NCI-H446 (cell line): ENCODE data around the gene EPHA10.
"Not testable (repeated sequence)": the region's sequence is repeated elsewhere in the genome, so short reads cannot be mapped to it uniquely, and the experiment has no call there.

Experiments
- DNase-seq, 2 experiments: peaks; one replicate each; lab custom pipeline; 2025; lab: John Stamatoyannopoulos, UW

Gene EPHA10

DNA sequence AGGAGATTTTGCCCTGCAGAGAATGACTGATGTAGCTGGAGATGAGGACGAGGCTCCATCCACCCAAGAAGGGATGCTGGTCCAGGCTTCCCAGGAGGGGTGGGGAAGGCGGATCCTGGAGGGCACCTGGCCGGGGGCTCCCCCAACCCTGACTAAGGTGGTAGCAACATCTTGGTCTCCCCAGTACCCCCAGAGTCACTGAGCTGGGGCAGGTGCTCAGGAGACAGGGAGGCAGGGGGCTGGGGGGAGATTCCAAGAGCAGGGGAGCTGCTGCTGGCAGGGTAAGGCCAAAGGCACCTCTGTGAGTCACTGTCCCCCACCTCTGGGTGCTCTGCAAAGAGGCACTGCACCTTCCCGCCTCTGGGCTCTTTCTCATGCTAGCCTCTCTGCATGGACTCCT is 48.6 kb downstream of the EPHA10 start:
- no peak for DNase-seq

- no peak for DNase-seq
Measured at GRCh38 chr1:37714689-37715088, 50.2 kb downstream of the EPHA10 start.

- DNase-seq: no peak
Measured at GRCh38 chr1:37714226-37714625, 50.7 kb downstream of the EPHA10 start.

- DNase-seq: no peak
Measured at GRCh38 chr1:37708471-37708870, 56.4 kb downstream of the EPHA10 start.

- DNase-seq: no peak
Measured at GRCh38 chr1:37705399-37705798, 59.5 kb downstream of the EPHA10 start.

GRCh38 chr1:37704966-37705365 is 60.0 kb downstream of the EPHA10 start:
- no peak for DNase-seq

DNA sequence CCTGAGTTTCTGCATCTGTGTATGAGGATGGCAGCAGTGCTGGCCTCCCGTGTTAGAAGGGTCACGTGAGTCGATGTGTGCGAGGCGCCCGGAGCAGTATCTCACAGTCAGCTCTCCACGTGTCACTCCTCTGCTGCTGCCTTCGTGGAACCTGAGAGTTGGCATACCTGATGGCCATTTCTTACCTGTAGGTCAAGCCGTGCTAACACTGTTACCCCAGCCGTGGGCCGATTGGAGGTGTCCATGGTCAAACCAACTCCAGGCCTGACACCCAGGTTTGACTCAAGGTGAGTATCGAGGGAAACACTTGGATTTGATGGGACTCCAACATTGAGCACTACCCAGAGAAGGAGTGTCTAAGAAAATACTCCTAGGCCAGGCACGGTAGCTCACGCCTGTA is 61.9 kb downstream of the EPHA10 start:
- no peak for DNase-seq

DNA sequence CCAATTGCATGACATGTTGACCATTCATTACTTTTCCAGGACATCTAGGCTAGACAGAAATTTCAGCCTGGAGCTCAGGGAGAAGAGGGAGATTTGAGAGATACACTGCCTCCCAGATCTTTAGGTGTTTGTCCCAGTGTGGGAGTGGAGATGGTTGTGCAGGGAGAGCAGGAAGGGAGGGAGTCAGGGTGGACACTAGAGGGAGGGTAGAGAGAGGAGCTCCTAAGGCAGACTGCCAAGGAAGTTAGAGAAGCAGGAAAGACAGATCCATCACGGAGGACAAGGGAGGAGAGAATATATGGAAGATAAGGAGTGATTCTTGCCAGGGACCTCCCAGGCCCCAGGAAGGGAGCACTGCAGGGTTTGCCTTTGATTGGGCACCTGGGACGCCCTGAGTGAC is 63.9 kb downstream of the EPHA10 start:
- DNase-seq: no peak

DNA sequence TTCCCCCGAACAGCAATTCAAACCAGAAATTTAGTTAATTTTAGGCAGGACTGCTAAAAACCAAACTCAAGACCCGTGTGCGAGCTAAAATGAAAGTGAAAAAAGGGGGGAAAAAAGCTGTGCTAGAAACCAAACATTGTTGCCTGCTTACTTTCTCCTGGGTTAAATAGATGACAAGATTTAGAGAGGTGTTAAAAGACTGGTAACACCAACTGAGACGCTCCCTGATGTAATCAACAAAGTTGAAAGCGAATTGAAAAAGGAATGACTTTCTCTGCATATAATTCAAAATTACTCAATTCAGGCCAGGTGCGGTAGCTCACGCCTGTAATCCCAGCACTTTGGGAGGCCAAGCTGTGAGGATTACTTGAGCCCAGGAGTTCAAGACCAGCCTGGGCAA is 65.8 kb downstream of the EPHA10 start:
- no peak for DNase-seq

- no peak for DNase-seq
Measured at GRCh38 chr1:37697737-37698136, 67.2 kb downstream of the EPHA10 start.

- DNase-seq: no peak
Measured at GRCh38 chr1:37697090-37697489, 67.8 kb downstream of the EPHA10 start.

DNA sequence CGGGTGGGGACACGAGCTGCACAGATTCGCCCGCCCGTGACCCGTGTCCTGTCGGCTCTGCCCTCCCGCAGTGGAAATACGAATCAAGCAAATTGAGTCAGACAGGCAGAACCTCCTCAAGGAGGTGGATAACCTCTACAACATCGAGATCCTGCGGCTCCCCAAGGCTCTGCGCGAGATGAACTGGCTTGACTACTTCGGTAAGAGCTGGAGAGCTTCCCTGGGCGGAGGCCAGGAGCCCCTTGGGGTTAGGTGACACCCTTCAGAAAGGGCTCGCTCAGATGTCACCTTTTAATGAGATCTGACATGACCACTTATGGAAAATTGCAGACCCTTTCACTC is 72.1 kb downstream of the EPHA10 start:
- no peak for DNase-seq

DNA sequence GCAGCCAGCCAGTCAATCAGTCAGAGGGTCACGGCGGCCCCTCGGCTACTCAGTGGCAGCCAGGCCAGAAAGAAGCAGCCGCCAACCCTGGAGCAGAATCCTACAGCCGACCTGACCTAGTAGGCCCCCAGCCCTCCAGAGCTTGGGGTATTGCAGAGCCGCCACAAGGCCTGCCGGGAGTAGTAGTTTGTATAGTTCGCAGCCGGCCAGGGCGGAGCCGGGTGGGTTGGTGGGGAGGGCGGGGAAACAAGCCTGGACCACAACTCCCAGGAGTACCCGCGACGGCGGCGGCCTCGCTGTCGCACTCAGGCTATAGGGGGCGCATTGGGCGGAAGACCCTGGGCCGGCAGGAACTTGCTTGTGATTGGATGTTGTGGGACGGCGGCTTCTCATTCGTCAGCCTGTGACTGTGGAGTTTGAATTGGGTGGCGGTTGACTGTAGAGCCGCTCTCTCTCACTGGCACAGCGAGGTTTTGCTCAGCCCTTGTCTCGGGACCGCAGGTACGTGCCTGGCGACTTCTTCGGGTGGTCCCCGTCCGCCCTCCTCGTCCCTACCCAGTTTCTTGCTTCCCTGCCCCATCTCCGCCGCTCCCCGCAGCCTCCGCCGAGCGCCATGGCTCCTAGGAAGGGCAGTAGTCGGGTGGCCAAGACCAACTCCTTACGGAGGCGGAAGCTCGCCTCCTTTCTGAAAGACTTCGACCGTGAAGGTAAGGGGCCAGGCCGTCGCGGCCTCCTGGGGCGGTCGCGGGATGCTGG is 72.7 kb downstream of the EPHA10 start, which contains the start of gene CDCA8:
CDCA8 (plus strand) TSS at position 439 of the 756 bp plus-strand sequence; CDS start at position 614, 175 bp downstream.
- DNase-seq: peak; percentile 95 to 99

GRCh38 chr1:37691497-37692077 is 73.3 kb downstream of the EPHA10 start:
- DNase-seq: no peak

GRCh38 chr1:37688926-37689325 is 76.0 kb downstream of the EPHA10 start:
- DNase-seq: no peak

DNA sequence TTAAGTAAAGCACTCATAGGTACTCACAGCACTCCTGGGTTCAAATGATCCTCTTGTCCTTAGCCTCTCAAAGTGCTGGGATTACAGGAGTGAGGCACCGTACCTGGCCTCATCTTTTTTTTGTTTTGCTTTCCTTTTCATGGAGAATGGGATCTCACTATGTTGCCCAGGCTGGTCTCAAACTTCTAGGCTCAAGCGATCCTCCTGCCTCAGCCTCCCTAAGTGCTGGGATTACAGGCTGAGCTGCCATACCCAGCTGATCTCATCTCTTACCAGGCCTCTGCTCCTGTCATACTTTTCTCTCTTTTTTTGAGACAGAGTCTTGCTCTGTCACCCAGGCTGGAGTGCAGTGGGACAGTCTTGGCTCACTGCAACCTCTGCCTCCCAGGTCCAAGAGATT is 77.2 kb downstream of the EPHA10 start:
- DNase-seq: not testable (repeated sequence)

- no peak for DNase-seq
Measured at GRCh38 chr1:37685722-37686121, 79.2 kb downstream of the EPHA10 start.

- DNase-seq: not testable (repeated sequence)
Measured at GRCh38 chr1:37684182-37684581, 80.7 kb downstream of the EPHA10 start.

DNA sequence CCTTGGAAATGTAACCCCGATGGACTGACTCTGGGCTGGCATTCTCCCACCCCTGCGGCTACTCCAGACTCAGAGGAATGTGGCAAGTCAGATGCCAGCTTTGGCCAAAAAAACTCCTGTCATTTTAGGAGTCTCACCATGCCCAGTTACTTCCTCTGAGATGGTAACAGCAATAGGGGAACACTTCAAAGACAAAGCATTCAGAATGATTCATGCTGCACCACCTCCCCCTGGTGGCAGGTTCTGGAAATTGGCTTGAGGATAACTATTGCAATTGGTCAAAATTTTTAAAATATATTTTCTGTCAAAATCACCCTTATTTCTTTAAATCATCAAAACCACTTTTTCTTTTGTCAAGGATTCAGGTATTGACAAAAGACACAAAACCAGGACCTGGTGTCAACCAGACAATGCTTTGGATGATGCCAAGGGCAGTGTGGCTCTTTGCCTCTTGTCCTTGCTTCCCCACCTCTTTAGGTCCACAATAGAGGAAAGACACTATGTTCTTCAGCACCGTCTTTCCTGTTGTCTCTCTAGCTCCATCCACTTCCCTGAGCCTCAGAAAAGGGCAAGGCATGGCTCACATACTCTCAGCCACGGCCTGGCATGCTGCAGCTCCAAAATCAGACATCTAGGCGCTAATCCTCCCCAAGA is 82.5 kb downstream of the EPHA10 start:
- peak; percentile 71 to 73 for DNase-seq

DNA sequence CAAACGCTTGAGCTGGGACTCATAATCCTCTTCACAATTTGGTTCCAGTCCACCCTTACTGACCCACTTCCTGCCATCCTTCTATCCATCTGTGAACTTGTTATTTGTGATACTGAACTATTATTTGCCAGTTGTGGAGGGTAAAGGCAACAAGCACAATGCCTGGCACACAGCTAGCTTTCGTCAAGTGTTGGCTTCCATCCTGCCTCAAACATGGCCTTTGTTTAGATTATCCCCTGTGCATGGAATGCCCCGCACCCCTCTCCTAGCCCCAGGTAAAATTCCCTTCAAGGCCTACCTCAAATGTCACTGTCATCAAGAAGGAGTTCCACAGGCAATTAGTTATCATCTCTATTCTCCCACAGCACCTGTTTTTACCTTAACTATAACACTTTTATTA is 84.0 kb downstream of the EPHA10 start:
- no peak for DNase-seq

GRCh38 chr1:37677808-37678207 is 87.1 kb downstream of the EPHA10 start:
- DNase-seq: no peak

DNA sequence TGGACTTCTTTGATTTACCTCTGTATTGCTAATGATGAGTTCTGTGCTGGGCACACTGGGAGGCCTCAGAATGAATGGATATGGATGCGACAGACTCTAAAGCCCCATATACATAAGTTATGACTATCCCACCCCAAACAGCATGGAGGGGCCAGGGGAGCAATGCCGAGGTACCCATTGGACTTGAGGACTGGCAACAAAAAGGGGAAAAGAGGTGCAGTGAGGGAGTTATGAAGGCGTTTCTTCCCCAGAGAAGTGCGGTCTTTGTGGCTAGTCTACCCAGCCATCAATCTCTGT is 87.8 kb downstream of the EPHA10 start:
- no peak for DNase-seq

DNA sequence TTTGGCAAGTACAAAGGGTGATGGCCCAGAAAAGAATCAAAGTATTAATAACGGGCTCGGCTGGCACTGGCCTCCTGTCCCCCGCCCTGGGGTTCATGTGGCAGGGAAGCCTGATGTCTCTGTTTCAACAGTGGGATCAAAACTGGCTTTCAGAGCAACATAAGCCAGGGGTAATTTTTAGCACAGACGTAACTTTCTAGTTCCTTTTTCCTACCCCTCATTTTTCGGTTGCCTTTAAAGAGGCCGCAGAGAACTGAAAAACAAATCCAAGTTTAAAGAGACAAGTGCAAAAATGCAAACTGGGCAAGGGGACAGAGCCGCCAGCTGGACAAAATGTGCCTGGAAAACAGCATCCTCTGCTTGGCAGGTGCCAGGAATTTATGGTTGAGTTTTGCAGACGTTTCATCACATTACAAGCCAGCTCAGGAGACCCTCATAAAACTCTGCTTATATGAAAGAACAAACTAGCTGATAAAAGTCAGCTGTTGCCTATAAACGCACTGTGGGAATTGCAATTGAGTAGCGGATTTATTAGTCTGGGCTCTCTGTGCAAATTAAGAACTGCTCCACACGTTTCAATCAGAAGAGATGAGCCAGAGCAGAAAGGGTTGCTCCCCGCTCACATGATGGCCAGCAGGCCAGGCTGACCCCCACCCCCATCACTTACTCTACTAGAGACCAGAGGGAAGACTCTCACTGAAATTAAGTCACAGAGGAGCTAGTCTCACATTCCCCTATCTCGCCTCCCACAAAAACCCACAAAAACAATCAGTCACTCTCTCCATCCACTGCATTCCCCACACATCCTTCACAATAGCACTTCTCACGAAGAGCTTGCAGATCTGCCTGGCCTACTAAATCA is 88.4 kb downstream of the EPHA10 start:
- DNase-seq: no peak
